ENCODE data around the gene FKBP6.
"Not testable (repeated sequence)": the region's sequence is repeated elsewhere in the genome, so short reads cannot be mapped to it uniquely, and the experiment has no call there.

Gene FKBP6

DNA sequence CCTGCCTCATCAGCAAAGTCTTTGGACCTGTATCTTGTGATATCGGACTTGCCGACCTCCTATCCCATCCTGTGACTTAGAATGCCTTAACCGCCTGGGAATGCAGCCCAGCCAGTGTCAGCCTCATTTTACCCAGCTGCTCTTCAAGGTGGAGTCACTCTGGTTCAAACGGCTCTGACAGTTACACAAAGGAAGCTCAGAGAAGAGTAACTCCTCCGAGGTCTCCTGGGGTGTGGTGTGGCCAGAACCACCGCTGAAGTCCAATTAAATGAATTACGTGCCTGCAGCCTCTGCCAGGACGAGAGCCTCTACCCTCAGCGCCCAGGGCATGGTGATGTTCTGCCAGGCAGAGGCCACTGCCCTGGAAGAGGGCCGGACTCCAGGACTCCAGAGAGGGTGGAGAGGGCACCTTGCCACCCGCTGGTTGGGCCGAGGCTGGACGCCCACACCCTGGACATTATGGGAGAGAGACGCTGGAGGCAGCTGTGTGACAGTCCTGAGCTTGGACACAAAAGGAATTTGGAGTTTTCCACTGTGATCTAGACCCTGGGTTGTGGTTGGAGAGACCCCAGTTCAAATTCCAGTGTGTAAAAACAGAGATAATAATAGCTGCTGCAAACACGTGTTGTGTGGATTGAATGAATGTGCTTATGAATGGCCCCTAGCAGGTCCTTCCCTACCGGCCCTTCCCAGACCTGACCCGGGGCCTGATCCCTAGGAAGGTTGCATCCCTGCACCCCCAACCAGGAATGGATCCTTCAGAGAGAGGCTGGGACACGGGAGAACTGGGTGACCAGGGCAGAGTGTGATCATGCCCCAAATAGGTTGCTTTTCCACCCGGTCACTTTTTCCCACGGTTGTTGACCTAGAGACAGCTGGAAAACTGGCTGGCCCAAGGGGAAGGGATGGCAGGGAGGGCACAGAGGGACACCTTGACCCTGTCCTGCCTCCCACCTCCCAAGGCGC lies 67.9 kb downstream of the FKBP6 start:
- DNase-seq (ENCODE audit: low read depth) = no peak

DNA sequence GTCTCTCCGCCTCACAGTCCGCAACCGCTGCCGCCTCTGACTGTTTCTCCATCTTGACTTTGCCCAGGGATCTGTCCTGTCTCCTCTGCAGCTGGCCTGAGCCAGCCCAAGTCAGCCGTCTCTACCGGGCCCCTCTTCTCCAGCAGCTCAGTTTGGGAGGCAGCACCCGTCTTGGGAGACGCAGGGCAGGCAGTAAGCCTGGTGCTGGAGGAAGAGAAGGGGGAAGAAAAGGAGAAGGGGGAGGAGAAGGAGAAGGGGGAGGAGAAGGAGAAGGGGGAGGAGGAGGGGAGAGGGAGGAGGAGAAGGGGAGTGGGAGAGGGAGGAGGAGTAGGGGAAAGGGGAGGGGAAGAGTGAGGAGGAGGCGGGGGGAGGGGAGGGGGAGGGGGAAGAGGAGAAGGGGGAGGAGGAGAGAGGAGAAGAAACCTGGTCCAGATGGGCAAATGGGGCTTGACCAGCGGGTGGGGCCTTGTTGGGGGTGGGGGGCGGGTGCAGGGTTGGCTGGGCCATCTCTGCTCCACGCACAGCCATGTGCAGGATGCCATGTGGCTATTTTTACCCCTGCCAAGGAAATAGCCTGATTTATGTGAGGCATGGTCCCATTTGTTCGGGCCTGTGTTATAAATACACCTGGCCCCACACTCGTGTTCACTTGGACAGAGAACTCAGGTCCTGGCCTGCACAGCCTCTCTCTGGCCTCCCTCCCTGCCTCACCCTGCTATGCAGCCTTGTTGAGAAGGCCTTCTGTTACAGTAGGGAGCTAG lies 69.7 kb downstream of the FKBP6 start:
- DNase-seq (ENCODE audit: low read depth) = no peak

DNA sequence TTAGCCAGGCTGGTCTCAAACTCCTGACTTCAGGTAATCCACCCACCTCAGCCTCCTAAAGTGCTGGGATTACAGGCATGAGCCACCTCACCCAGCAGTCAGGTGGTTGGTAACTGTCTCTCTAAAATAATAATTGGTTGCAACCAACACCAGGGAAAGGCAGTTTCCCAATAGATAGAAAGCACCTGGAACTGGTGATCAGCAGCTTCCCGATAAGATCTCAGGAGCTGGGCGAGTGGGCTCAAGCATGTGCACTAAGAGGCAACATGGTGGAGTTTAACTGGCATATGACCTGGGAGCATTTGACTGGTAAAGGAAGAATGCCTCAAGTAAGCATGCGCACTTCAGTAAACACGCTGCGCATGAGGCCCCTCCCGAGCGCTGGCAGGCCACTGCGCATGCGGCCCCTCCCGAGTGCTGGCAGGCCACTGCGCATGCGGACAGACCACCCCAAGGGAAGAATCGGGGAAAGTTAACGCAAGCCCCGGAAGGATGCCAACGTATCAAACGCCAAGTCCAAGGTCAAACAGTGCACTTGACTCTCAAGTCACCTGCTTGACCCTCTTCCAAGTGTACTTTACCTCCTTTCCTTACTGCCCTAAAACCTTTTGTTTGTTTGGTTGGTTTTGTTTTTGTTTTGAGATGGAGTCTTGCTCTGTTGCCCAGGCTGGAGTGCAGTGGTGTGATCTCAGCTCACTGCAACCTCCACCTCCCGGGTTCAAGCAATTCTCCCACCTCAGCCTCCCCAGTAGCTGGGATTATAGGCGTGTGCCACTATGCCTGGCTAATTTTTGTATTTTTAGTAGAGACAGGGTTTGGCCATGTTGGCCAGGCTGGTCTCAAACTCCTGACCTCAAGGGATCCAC lies 71.5 kb downstream of the FKBP6 start:
- DNase-seq (ENCODE audit: low read depth) = peak; percentile 58

DNA sequence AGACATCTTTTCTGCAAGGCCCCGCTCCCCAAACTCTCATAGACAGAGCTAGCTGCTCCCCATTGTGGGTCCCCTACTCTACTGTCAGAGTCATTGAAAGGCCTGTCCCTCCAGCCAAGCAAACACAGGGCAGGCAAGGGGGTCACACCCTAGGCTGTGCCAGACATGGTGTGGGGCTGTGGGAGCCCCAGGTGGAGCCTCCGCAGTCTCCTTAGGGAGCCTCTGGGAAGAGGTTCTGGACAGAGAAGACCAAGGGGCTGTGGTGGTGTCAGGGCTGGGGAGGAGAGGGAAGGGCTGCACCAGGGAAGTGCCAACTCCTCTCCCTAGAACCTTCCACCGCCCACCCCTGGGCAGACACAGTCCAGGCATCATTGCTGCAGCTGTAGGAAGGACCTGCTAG lies 76.9 kb downstream of the FKBP6 start:
- DNase-seq (ENCODE audit: low read depth) = not testable (repeated sequence)
